ENCODE data around the gene CFP. TPM values are rescaled to one million over a fixed set of nuclear protein-coding genes. Genes with fewer than 3 reads are reported as not detected.
A peak's percentile ranks its signal among the peaks of the same experiment; 100 is the strongest.

CFP gene
- total and polyA plus RNA-seq, 3 donors from 2014 or later, result 1.9 to 4.4 (median 2.8) TPM

DNA sequence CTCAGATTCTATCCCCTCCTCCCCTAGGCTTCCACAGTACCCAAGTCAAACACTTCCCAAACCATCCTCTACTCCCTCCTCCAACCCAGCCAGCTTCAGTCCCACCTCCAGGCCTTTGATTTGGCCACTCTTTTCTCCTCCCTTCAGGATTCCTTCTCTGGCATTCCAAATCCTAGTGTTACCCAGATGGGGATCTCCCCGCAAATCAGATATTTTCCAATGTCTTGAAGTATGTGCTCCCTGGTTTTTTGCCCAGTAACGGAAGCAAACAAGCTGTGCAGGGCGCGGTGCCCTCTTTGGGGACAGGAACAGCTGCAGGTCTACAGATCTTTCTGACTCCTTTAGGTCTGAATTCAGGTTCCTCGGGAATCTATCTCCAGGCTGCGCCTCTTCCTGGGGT is 7.9 kb downstream of the CFP start:
- H3K36me3 ChIP-seq (ENCODE audit: low read depth, missing control alignments), result no peaks in the 10 kb centered on the region
- no peak overlapping the region for H3K4me3 ChIP-seq
- WGBS, 2 donors, result 72 to 86% methylated on average over 3 to 6 of the region's 6 CpGs
- H3K27me3 ChIP-seq, result no peaks in the 10 kb centered on the region
- TF ChIP-seq CTCF (IDR thresholded peaks at IDR 0.05), result no peak
- no peak for TF ChIP-seq POLR2A (IDR thresholded peaks at IDR 0.05)
- DNase-seq, result no peak
- no peak overlapping the region for H3K27ac ChIP-seq
- H3K4me1 ChIP-seq, result no peaks in the 10 kb centered on the region
- no peaks in the 10 kb centered on the region for H3K9me3 ChIP-seq
- intact Hi-C loops (cut with DNase I; ENCODE audit: low total_unique reads), result no loop called here

GRCh38 chrX:47620303-47620685 is 9.4 kb downstream of the CFP start:
- Histone ChIP-seq H3K9me3 (no peaks in the 10 kb centered on the region), H3K4me3 (no peak overlapping the region), H3K36me3 (ENCODE audit: low read depth, missing control alignments) (no peaks in the 10 kb centered on the region), H3K4me1 (no peaks in the 10 kb centered on the region), H3K27me3 (no peaks in the 10 kb centered on the region), H3K27ac (no peak overlapping the region)
- no peak for TF ChIP-seq CTCF (IDR thresholded peaks at IDR 0.05)
- no peak for TF ChIP-seq POLR2A (IDR thresholded peaks at IDR 0.05)
- WGBS, 2 donors, result 42% methylated on average over 9 of the region's 9 CpGs; no CpG with 5 or more reads in 1 of the 2 donors
- DNase-seq, result no peak
- intact Hi-C loops (cut with DNase I; ENCODE audit: low total_unique reads), result no loop called here

- 1% methylated on average over 18 of the region's 88 CpGs; no CpG with 5 or more reads in 1 of the 2 donors for WGBS, 2 donors
- Histone ChIP-seq H3K4me3 (peak within 1 kb of the TSS; percentile 39 to 44), H3K27ac (no peak within 1 kb of the TSS), H3K9me3 (no peaks in the 10 kb centered on the region), H3K4me1 (no peaks in the 10 kb centered on the region), H3K27me3 (no peaks in the 10 kb centered on the region), H3K36me3 (ENCODE audit: low read depth, missing control alignments) (no peaks in the 10 kb centered on the region)
- peak in 2 of 3 experiments; percentile 31 to 56 for TF ChIP-seq CTCF (IDR thresholded peaks at IDR 0.05)
- TF ChIP-seq POLR2A (IDR thresholded peaks at IDR 0.05), result no peak
- intact Hi-C loops (cut with DNase I; ENCODE audit: low total_unique reads), result no loop called here
- peak; percentile 89 for DNase-seq
Measured at GRCh38 chrX:47619486-47620302, 10.0 kb downstream of the CFP start, which contains the start of gene SYN1. Gene SYN1 (minus strand): TSS chrX:47619857. CDS start chrX:47619728, 129 bp downstream.

DNA sequence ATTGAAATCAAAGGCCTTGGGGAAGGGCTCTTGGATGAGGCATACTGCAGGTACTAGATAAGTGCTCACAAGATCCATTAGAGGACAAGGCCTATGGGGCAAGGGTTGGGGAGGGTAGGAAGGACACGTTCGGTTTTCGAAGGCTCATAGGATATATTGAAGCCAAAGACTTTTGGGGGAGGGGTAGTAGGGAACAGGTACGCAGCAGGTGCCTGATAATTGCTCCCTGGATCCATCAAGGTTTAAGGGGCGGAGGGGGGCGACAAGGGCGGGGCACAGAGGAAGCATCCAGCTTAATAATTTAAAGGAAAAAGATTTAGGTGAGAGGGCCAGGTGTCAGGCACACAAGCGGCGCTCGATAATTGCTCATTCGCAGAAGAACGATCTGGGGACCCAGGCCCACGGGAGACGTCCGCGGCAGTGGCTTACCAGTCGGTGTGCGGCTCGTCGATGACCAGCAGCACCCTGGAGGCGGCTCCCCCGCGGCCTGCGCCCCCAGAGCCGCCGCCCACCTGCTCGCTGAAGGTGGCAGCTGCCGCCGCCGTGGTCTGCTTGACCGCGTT is 10.7 kb downstream of the CFP start:
- Histone ChIP-seq H3K9me3 (no peaks in the 10 kb centered on the region), H3K27me3 (no peaks in the 10 kb centered on the region), H3K4me3 (peak overlapping the region; percentile 39 to 44), H3K27ac (no peak overlapping the region), H3K36me3 (ENCODE audit: low read depth, missing control alignments) (no peaks in the 10 kb centered on the region), H3K4me1 (no peaks in the 10 kb centered on the region)
- DNase-seq, result no peak
- no peak for TF ChIP-seq CTCF (IDR thresholded peaks at IDR 0.05)
- no peak for TF ChIP-seq POLR2A (IDR thresholded peaks at IDR 0.05)
- 33 to 60% methylated on average over 11 to 24 of the region's 32 CpGs for WGBS, 2 donors
- intact Hi-C loops (cut with DNase I; ENCODE audit: low total_unique reads), result no loop called here
